ENCODE data around the gene GARIN1A. TPM values are rescaled to one million over a fixed set of nuclear protein-coding genes. Genes with fewer than 3 reads are reported as not detected.

Gene GARIN1A
- total RNA-seq, 1 donor from 2014 or later: 3.9 TPM

- Mint-ChIP-seq H3K36me3 (ENCODE audit: unreplicated experiment) (no peaks in the 10 kb centered on the region), H3K4me1 (ENCODE audit: unreplicated experiment) (peaks cover 9% of the 10 kb centered on the region), H3K4me3 (ENCODE audit: unreplicated experiment) (no peak overlapping the region), H3K9me3 (ENCODE audit: unreplicated experiment) (no peaks in the 10 kb centered on the region), H3K27me3 (ENCODE audit: unreplicated experiment) (peaks cover 24% of the 10 kb centered on the region), H3K27ac (ENCODE audit: unreplicated experiment) (no peak overlapping the region)
- no peak for DNase-seq (ENCODE audit: extremely low spot score, unreplicated experiment)
- TF ChIP-seq CTCF (IDR thresholded peaks at IDR 0.05): no peak
Observed at GRCh38 chr7:128701062-128701785, 29.1 kb downstream of the GARIN1A start.

- no peak overlapping the region for H3K27ac Mint-ChIP-seq (ENCODE audit: unreplicated experiment)
- no peaks in the 10 kb centered on the region for H3K36me3 Mint-ChIP-seq (ENCODE audit: unreplicated experiment)
- peaks cover 2% of the 10 kb centered on the region for H3K4me1 Mint-ChIP-seq (ENCODE audit: unreplicated experiment)
Observed at GRCh38 chr7:128703609-128704241, 31.6 kb downstream of the GARIN1A start.

GRCh38 chr7:128705891-128706333, 33.8 kb downstream of the GARIN1A start:
- Mint-ChIP-seq H3K4me3 (ENCODE audit: unreplicated experiment) (no peak overlapping the region), H3K9me3 (ENCODE audit: unreplicated experiment) (no peaks in the 10 kb centered on the region), H3K27ac (ENCODE audit: unreplicated experiment) (no peak overlapping the region), H3K27me3 (ENCODE audit: unreplicated experiment) (peaks cover 11% of the 10 kb centered on the region), H3K36me3 (ENCODE audit: unreplicated experiment) (no peaks in the 10 kb centered on the region), H3K4me1 (ENCODE audit: unreplicated experiment) (peaks cover 4% of the 10 kb centered on the region)
- no peak for TF ChIP-seq CTCF (IDR thresholded peaks at IDR 0.05)
- DNase-seq (ENCODE audit: extremely low spot score, unreplicated experiment): no peak

More at GRCh38 chr7:128703609-128704241, 31.6 kb downstream of the GARIN1A start:
- Mint-ChIP-seq H3K27me3 (ENCODE audit: unreplicated experiment) (peaks cover 15% of the 10 kb centered on the region), H3K4me3 (ENCODE audit: unreplicated experiment) (no peak overlapping the region), H3K9me3 (ENCODE audit: unreplicated experiment) (no peaks in the 10 kb centered on the region)
- DNase-seq (ENCODE audit: extremely low spot score, unreplicated experiment): no peak
- TF ChIP-seq CTCF (IDR thresholded peaks at IDR 0.05): no peak

DNA sequence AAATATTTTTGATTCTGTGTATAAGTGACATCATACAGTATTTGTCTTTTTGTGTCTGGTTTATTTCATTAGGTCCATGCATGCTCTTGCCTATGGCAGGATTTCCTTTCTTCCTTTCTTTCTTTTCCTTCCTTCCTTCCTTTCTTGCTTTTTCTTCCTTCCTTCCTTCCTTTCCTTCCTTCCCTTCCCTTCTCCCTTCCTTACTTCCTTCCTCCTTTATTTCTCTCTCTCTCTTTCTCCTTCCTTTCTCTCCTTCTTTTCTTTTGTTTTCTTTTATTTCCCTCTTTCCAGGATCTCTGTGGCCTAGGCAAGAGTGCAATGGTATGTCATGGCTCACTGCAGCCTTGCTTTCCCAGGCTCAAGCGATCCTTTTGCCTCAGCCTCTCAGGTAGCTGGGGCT, 35.7 kb downstream of the GARIN1A start:
- TF ChIP-seq CTCF (IDR thresholded peaks at IDR 0.05): no peak
- DNase-seq (ENCODE audit: extremely low spot score, unreplicated experiment): no peak
- Mint-ChIP-seq H3K4me1 (ENCODE audit: unreplicated experiment) (peaks cover 2% of the 10 kb centered on the region), H3K27me3 (ENCODE audit: unreplicated experiment) (no peaks in the 10 kb centered on the region), H3K27ac (ENCODE audit: unreplicated experiment) (no peak overlapping the region), H3K36me3 (ENCODE audit: unreplicated experiment) (no peaks in the 10 kb centered on the region), H3K9me3 (ENCODE audit: unreplicated experiment) (no peaks in the 10 kb centered on the region), H3K4me3 (ENCODE audit: unreplicated experiment) (no peak overlapping the region)

- Mint-ChIP-seq H3K9me3 (ENCODE audit: unreplicated experiment) (no peaks in the 10 kb centered on the region), H3K27ac (ENCODE audit: unreplicated experiment) (no peak overlapping the region), H3K36me3 (ENCODE audit: unreplicated experiment) (no peaks in the 10 kb centered on the region), H3K4me1 (ENCODE audit: unreplicated experiment) (peaks cover 2% of the 10 kb centered on the region), H3K27me3 (ENCODE audit: unreplicated experiment) (no peaks in the 10 kb centered on the region), H3K4me3 (ENCODE audit: unreplicated experiment) (no peak overlapping the region)
- TF ChIP-seq CTCF (IDR thresholded peaks at IDR 0.05): no peak
- no peak for DNase-seq (ENCODE audit: extremely low spot score, unreplicated experiment)
Observed at GRCh38 chr7:128708235-128708634, 36.1 kb downstream of the GARIN1A start.
